K562 (cell line): Measurements from ENCODE around the gene MTFR2. TPM values are rescaled to one million over a fixed set of nuclear protein-coding genes. Genes with fewer than 3 reads are reported as not detected.

Experiments used
- BRCA1 ChIP-seq, 2 experiments: fragments of 450-650 bp in 1 of 2; sonication (generic) in 1 of 2; formaldehyde crosslinking in 1 of 2; IDR thresholded peaks; 2 replicates each; pipeline versions ENCODE4 v1.5.0 to v1.6.1; 2017 to 2020; ENCODE audit warnings: mild to moderate bottlenecking in 1 of 2, missing genetic modification reagents in 1 of 2
- DPF2 ChIP-seq: fragments of 450-650 bp; IDR thresholded peaks from 2 replicates; pipeline ENCODE4 v1.6.1; 2016
- GABPA ChIP-seq: fragments of 200-800 bp; sonication (Bioruptor generic); conservative IDR thresholded peaks from 2 replicates; pipeline ENCODE4 v1.6.1; 2016; ENCODE audit warnings: low read depth, missing genetic modification characterization, missing compliant biosample characterization
- GATAD2B ChIP-seq: fragments of 450-650 bp; IDR thresholded peaks from 2 replicates; pipeline ENCODE4 v1.6.1; 2017; ENCODE audit warnings: mild to moderate bottlenecking, borderline replicate concordance
- POLR2B ChIP-seq: fragments of 450-650 bp; IDR thresholded peaks from 2 replicates; pipeline ENCODE4 v1.6.1; 2018; ENCODE audit warnings: low read depth; ENCODE audit not compliant: partially characterized antibody
- RREB1 ChIP-seq: fragments of 250-450 bp; sonication (Bioruptor Pico); IDR thresholded peaks from 2 replicates; pipeline ENCODE4 v1.4.0; 2020
- SRSF3 ChIP-seq: fragments of 200-400 bp; formaldehyde crosslinking; IDR thresholded peaks from 2 replicates; pipeline ENCODE4 v1.6.1; 2016; ENCODE audit warnings: mild to moderate bottlenecking, low read length, moderate library complexity; ENCODE audit not compliant: insufficient read depth
- SUPT5H ChIP-seq: fragments of 450-650 bp; IDR thresholded peaks from 2 replicates; pipeline ENCODE4 v1.6.1; 2016
- ZC3H4 ChIP-seq: sonication (generic); formaldehyde crosslinking; IDR thresholded peaks from 2 replicates; pipeline ENCODE4 v1.9.0; 2021; ENCODE audit warnings: missing genetic modification reagents, borderline replicate concordance
- ZNF79 ChIP-seq: fragments of 250-450 bp; sonication (Bioruptor Pico); IDR thresholded peaks from 2 replicates; pipeline ENCODE4 v1.4.0; 2020; ENCODE audit warnings: low read depth, mild to moderate bottlenecking, moderate library complexity
- ZSCAN32 ChIP-seq: fragments of 450-650 bp; formaldehyde crosslinking; IDR thresholded peaks from 2 replicates; pipeline ENCODE4 v1.4.0; 2020; ENCODE audit warnings: mild to moderate bottlenecking, moderate library complexity
- polyA plus RNA-seq, 8 experiments: library from polyadenylated mRNA; depleted of rRNA in 4 of 8; stranded (reverse) in 5 of 8; unstranded in 3 of 8; fragments of >200 nt; fragmentation: Nextera tagmentation in 2 of 8; fragmentation: Illumina TruSeq in 1 of 8; extraction: Ambion mirVana in 2 of 8; extraction: Trizol in 1 of 8; gene quantifications; 2 replicates each; pipeline versions ENCODE4 v1.2.1 to v1.2.3, GENCODE V29; 2011 to 2014; ENCODE audit warnings: inconsistent platforms in 1 of 8, missing spikeins in 1 of 8
- total RNA-seq, 7 experiments: library from RNA; depleted of rRNA in 6 of 7; stranded (reverse); fragments of >200 nt in 6 of 7; fragmentation: Illumina TruSeq in 2 of 7; extraction: Trizol in 2 of 7; gene quantifications; 2 replicates each; pipeline versions ENCODE4 v1.2.1 to v1.2.3, GENCODE V29; 2011 to 2021; ENCODE audit warnings: low replicate concordance in 1 of 7
- TF ChIP-seq, protein P1 (sequence below): sonication (generic); formaldehyde crosslinking; IDR thresholded peaks from 2 replicates; pipeline ENCODE4 v1.8.1; 2023; ENCODE audit warnings: missing genetic modification reagents, mild to moderate bottlenecking, borderline replicate concordance

The MTFR2 gene
- total and polyA plus RNA-seq, 9 of the 15 experiments (the other 6 are each of a cell fraction or from before 2014, with no cell fraction given), result 10.1 to 63.3 (median 45.9) TPM

DNA sequence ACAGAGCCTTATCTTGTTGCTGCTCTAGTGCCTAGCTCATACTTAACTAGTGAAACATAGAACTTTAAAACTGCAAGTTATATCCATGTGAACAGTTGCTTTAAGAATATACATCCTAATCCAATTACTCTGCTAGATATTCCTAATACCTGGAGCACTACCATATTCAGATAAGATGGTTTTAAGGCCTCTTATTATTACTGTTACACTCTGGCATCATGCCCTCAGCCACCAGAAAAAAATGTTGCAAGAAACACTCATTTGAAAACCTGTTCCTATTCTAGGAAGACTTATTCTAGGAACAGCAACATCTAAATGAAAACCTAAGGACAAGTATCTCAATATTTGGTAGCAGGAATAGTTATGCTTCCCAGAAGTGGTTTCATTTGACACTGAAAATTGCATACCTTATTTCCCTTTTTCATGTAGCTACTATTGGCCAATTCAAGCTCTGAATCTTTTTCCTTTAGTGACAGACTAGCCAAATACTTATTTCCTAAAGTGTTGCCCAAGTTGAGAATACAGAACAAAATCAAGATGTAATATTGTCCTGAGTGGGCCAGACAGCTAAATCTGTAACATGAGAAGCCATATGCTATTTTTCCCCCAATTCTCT is 4.8 kb upstream of the MTFR2 start (continued):
- TF ChIP-seq DPF2 (no peak), RREB1 (CRISPR knock-in tag) (no peak), GABPA (tag) (no peak), GATAD2B (no peak), POLR2B (no peak), SUPT5H (peak; percentile 44; the same call in 1 of the 2 replicates), BRCA1 (IDR thresholded peaks at IDR 0.05) (no peak), BRCA1 (CRISPR knock-in tag; IDR thresholded peaks at IDR 0.05) (no peak), ZSCAN32 (CRISPR knock-in tag) (no peak), SRSF3 (no peak), ZNF79 (CRISPR knock-in tag) (no peak), ZC3H4 (no peak)
- TF ChIP-seq, protein P1, sequence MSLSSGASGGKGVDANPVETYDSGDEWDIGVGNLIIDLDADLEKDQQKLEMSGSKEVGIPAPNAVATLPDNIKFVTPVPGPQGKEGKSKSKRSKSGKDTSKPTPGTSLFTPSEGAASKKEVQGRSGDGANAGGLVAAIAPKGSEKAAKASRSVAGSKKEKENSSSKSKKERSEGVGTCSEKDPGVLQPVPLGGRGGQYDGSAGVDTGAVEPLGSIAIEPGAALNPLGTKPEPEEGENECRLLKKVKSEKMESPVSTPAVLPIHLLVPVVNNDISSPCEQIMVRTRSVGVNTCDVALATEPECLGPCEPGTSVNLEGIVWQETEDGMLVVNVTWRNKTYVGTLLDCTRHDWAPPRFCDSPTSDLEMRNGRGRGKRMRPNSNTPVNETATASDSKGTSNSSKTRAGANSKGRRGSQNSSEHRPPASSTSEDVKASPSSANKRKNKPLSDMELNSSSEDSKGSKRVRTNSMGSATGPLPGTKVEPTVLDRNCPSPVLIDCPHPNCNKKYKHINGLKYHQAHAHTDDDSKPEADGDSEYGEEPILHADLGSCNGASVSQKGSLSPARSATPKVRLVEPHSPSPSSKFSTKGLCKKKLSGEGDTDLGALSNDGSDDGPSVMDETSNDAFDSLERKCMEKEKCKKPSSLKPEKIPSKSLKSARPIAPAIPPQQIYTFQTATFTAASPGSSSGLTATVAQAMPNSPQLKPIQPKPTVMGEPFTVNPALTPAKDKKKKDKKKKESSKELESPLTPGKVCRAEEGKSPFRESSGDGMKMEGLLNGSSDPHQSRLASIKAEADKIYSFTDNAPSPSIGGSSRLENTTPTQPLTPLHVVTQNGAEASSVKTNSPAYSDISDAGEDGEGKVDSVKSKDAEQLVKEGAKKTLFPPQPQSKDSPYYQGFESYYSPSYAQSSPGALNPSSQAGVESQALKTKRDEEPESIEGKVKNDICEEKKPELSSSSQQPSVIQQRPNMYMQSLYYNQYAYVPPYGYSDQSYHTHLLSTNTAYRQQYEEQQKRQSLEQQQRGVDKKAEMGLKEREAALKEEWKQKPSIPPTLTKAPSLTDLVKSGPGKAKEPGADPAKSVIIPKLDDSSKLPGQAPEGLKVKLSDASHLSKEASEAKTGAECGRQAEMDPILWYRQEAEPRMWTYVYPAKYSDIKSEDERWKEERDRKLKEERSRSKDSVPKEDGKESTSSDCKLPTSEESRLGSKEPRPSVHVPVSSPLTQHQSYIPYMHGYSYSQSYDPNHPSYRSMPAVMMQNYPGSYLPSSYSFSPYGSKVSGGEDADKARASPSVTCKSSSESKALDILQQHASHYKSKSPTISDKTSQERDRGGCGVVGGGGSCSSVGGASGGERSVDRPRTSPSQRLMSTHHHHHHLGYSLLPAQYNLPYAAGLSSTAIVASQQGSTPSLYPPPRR, result no peak
